ENCODE results near the gene MYO1D. TPM values are rescaled to one million over a fixed set of nuclear protein-coding genes. Genes with fewer than 3 reads are reported as not detected.

The MYO1D gene
- total RNA-seq, 3 donors from 2014 or later, result 166 to 495 (median 256) TPM

DNA sequence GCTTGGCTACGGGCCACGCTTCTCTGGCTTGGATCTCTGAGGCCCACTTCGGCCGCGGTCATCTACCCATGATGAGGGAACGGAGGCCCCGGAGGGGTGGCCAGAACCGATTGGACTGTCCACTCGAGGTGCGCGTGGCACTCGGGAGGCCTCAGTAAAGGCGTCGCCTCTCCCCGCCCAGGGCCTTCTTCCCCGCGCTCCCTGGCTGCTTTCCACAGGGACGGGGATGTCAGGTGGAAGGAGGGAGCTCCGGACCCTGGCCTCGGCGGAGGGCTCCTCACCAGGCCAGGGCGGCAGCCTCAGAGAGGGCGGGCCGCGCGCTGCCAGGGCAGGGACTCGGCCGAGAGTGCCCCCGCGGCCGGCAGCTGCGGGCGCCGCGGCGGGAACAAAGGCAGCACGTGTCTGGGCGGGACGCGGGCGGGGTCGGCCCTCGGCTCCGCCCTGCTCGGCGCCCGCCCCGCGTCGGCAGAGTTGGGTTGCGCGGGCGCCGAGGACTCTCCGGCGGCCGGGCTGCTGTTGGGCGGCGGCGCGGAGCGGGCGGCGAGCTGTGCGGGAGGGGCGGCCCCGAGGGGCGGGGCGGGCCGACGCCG, 390.7 kb downstream of the MYO1D start:
- DNase-seq (peak; percentile 72 to 84 (median 75)), ATAC-seq (peak; percentile 87)
- peaks cover 12% of the 10 kb centered on the region for H3K4me1 ChIP-seq (ENCODE audit: low read depth)
- H3K4me3 ChIP-seq, result peak overlapping the region; percentile 34
- no peaks in the 10 kb centered on the region for H3K9me3 ChIP-seq
- intact Hi-C loops (cut with DNase I, micrococcal nuclease), result no loop called here
- H3K36me3 ChIP-seq (ENCODE audit: low read depth), result no peaks in the 10 kb centered on the region
- TF ChIP-seq, protein P1, sequence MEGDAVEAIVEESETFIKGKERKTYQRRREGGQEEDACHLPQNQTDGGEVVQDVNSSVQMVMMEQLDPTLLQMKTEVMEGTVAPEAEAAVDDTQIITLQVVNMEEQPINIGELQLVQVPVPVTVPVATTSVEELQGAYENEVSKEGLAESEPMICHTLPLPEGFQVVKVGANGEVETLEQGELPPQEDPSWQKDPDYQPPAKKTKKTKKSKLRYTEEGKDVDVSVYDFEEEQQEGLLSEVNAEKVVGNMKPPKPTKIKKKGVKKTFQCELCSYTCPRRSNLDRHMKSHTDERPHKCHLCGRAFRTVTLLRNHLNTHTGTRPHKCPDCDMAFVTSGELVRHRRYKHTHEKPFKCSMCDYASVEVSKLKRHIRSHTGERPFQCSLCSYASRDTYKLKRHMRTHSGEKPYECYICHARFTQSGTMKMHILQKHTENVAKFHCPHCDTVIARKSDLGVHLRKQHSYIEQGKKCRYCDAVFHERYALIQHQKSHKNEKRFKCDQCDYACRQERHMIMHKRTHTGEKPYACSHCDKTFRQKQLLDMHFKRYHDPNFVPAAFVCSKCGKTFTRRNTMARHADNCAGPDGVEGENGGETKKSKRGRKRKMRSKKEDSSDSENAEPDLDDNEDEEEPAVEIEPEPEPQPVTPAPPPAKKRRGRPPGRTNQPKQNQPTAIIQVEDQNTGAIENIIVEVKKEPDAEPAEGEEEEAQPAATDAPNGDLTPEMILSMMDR (IDR thresholded peaks at IDR 0.05), result no peak

DNA sequence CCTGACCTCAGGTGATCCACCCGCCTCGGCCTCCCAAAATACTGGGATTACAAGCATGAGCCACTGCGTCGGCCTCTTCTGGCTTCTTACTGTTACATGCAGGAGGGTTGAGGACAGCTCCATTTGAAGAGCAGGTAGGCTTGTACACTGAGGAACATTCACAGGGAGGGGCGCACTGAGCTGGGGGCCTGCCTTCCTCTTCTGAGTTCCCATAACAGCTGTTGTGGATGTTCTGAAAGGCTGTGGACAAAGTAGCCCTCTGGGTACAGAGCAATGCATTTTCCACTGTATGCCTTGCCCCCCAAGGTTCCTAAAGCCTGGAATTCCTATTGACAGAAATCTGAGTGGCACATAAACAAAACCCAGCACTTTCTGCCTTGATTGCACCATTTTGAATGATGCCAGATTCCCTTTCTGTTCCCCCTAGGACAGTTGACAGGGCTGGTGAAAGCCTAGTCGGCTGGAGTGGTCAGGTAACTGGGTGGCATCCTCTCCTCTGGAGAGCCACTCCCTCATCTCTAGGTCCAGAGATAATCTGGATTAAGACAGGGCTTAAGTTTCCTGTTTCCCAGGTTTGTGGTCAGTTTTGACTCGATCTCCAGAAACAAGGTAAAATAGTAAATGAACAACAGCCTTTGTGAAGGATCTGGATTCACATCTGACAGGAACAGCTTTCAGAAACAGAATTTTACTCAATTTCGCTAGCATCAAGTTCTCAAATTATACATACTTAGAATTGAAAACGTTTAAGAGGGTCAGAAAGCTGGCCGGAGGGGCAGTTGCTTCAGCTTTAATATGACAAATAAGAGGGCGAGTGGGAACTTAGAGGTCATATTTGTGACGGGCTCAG, 391.4 kb downstream of the MYO1D start:
- intact Hi-C loops (cut with DNase I, micrococcal nuclease), result no loop called here
- Histone ChIP-seq H3K4me1 (ENCODE audit: low read depth) (peaks cover 12% of the 10 kb centered on the region), H3K4me3 (no peak overlapping the region), H3K36me3 (ENCODE audit: low read depth) (peaks cover 5% of the 10 kb centered on the region), H3K9me3 (no peaks in the 10 kb centered on the region)
- no peak for ATAC-seq
- DNase-seq, result peak in 1 of 3 donors; percentile 31
- TF ChIP-seq, protein P1 (IDR thresholded peaks at IDR 0.05), result no peak

DNA sequence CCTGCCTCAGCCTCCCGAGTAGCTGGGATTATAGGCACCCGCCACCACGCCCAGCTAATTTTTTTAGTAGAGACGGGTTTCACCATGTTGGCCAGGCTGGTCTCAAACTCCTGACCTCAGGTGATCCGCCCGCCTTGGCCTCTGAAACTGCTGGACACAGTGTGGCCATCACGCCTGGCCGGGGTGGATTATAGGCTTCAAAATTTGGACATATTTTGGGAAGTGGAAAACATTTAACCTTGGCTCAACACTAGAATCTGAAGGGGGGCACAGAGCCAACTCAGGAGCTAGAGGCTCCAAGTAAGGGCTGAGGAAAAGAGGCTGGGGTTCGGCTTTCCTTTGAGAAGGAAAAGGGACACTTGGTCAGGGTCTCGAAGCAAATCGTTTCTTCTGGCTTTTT, 392.3 kb downstream of the MYO1D start:
- ATAC-seq (no peak), DNase-seq (peak in 1 of 3 donors; percentile 31)
- Histone ChIP-seq H3K4me3 (no peak overlapping the region), H3K9me3 (no peaks in the 10 kb centered on the region), H3K4me1 (ENCODE audit: low read depth) (peaks cover 12% of the 10 kb centered on the region), H3K36me3 (ENCODE audit: low read depth) (peaks cover 12% of the 10 kb centered on the region)
- intact Hi-C loops (cut with DNase I, micrococcal nuclease), result no loop called here
- TF ChIP-seq, protein P1 (IDR thresholded peaks at IDR 0.05), result no peak

DNA sequence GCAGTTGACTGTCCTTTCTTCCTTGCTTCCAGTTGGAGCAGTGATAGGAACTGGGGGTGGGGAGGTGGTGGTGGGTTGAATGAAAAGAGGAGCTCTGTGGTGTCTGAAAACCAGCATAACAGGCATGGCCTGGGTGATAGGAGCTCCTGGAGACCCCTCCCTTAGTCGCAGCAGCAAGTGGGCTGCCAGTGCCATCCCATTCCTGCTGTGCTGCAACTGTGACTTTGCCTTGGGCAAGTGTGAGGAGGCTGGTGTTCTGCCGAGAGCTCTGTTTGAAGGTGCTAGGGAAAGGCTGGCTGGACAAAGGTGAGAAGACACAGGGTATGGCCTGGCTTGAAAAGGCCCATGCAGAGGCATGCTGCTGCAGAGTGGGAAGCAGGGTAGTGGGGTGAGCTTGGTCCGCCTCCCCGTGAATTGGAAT, 392.9 kb downstream of the MYO1D start:
- TF ChIP-seq, protein P1 (IDR thresholded peaks at IDR 0.05), result no peak
- H3K4me1 ChIP-seq (ENCODE audit: low read depth), result peaks cover 12% of the 10 kb centered on the region
- H3K4me3 ChIP-seq, result no peak overlapping the region
- ATAC-seq (no peak), DNase-seq (peak in 1 of 3 donors; percentile 23)
- intact Hi-C loops (cut with DNase I, micrococcal nuclease), result no loop called here
- peaks cover 12% of the 10 kb centered on the region for H3K36me3 ChIP-seq (ENCODE audit: low read depth)
- no peaks in the 10 kb centered on the region for H3K9me3 ChIP-seq

DNA sequence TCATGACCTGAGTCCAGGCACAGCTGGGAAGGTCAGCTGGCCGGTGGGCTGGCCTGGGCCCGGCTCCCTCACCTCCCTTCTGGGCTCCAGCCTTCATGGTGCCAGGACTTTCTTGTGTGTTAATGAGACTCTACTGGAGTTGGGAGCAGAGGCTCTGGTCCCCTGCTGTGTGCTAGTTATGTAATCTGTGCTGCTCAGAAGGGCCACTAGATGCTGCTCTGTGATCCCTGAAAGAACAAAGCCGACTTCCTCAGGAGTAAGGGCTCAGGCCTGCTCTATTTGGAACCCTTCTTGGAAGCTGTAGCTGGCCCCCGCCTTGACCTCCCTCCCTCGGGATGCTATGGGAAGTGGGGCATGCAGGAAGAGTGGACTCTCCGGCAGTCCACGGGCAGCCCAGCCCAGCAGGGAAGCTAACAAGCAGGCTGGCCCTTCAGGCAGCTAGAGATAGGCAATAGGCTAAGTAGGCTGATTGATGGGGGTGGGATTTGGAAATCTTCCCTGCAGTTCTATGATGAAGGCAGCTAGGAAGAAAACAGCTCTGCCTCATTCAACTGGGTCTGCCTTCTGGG, 393.4 kb downstream of the MYO1D start:
- TF ChIP-seq, protein P1 (IDR thresholded peaks at IDR 0.05), result peak; percentile 13
- Histone ChIP-seq H3K36me3 (ENCODE audit: low read depth) (peaks cover 12% of the 10 kb centered on the region), H3K4me1 (ENCODE audit: low read depth) (peaks cover 12% of the 10 kb centered on the region), H3K9me3 (no peaks in the 10 kb centered on the region), H3K4me3 (no peak overlapping the region)
- peak; percentile 41 for ATAC-seq
- intact Hi-C loops (cut with DNase I, micrococcal nuclease), result no loop called here
- DNase-seq, result peak; percentile 39 to 71 (median 46)
